ENCODE results near the gene TMEM132D. TPM values are rescaled to one million over a fixed set of nuclear protein-coding genes. Genes with fewer than 3 reads are reported as not detected.

Gene TMEM132D
- total and polyA plus RNA-seq, 4 donors = 0.01 to 0.14 (median 0.08) TPM

- TF ChIP-seq REST (IDR thresholded peaks at IDR 0.05) (no peak), GABPA (IDR thresholded peaks at IDR 0.05 in 1 of 2, conservative IDR thresholded peaks at IDR 0.05 in 1 of 2) (no peak), FOXA2 (IDR thresholded peaks at IDR 0.05) (no peak), HNF4G (IDR thresholded peaks at IDR 0.05) (no peak), HNF4A (conservative IDR thresholded peaks at IDR 0.05) (no peak), RAD21 (IDR thresholded peaks at IDR 0.05) (no peak)
Observed at GRCh38 chr12:129063600-129063999, 840.2 kb downstream of the TMEM132D start (continued).

- 84% methylated on average over 11 of the region's 11 CpGs for WGBS
- TF ChIP-seq, protein P1, sequence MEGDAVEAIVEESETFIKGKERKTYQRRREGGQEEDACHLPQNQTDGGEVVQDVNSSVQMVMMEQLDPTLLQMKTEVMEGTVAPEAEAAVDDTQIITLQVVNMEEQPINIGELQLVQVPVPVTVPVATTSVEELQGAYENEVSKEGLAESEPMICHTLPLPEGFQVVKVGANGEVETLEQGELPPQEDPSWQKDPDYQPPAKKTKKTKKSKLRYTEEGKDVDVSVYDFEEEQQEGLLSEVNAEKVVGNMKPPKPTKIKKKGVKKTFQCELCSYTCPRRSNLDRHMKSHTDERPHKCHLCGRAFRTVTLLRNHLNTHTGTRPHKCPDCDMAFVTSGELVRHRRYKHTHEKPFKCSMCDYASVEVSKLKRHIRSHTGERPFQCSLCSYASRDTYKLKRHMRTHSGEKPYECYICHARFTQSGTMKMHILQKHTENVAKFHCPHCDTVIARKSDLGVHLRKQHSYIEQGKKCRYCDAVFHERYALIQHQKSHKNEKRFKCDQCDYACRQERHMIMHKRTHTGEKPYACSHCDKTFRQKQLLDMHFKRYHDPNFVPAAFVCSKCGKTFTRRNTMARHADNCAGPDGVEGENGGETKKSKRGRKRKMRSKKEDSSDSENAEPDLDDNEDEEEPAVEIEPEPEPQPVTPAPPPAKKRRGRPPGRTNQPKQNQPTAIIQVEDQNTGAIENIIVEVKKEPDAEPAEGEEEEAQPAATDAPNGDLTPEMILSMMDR (IDR thresholded peaks at IDR 0.05; ENCODE audit: low read depth, low read length, missing input control) = no peak
- TF ChIP-seq JUND (IDR thresholded peaks at IDR 0.05) (no peak), RXRA (IDR thresholded peaks at IDR 0.05) (no peak), EGR1 (IDR thresholded peaks at IDR 0.05; ENCODE audit: low read depth in 2 of 2) (no peak), HNF4A (conservative IDR thresholded peaks at IDR 0.05) (no peak), GABPA (IDR thresholded peaks at IDR 0.05 in 1 of 2, conservative IDR thresholded peaks at IDR 0.05 in 1 of 2) (no peak), RAD21 (IDR thresholded peaks at IDR 0.05) (no peak), FOXA1 (IDR thresholded peaks at IDR 0.05) (no peak), REST (IDR thresholded peaks at IDR 0.05) (no peak), SP1 (IDR thresholded peaks at IDR 0.05) (no peak), YY1 (IDR thresholded peaks at IDR 0.05) (no peak)
- TF ChIP-seq, protein P2, sequence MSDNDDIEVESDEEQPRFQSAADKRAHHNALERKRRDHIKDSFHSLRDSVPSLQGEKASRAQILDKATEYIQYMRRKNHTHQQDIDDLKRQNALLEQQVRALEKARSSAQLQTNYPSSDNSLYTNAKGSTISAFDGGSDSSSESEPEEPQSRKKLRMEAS (IDR thresholded peaks at IDR 0.05) = no peak
- TF ChIP-seq, protein P3, sequence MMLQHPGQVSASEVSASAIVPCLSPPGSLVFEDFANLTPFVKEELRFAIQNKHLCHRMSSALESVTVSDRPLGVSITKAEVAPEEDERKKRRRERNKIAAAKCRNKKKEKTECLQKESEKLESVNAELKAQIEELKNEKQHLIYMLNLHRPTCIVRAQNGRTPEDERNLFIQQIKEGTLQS (IDR thresholded peaks at IDR 0.05) = no peak
- TF ChIP-seq, protein P4, sequence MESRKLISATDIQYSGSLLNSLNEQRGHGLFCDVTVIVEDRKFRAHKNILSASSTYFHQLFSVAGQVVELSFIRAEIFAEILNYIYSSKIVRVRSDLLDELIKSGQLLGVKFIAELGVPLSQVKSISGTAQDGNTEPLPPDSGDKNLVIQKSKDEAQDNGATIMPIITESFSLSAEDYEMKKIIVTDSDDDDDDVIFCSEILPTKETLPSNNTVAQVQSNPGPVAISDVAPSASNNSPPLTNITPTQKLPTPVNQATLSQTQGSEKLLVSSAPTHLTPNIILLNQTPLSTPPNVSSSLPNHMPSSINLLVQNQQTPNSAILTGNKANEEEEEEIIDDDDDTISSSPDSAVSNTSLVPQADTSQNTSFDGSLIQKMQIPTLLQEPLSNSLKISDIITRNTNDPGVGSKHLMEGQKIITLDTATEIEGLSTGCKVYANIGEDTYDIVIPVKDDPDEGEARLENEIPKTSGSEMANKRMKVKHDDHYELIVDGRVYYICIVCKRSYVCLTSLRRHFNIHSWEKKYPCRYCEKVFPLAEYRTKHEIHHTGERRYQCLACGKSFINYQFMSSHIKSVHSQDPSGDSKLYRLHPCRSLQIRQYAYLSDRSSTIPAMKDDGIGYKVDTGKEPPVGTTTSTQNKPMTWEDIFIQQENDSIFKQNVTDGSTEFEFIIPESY (IDR thresholded peaks at IDR 0.05) = no peak
- Histone ChIP-seq H3K27me3 (ENCODE audit: control insufficient read depth in 4 of 4, insufficient read depth in 4 of 4, low read length in 3 of 4) (no peaks in the 10 kb centered on the region), H3K4me3 (ENCODE audit: low read depth in 1 of 3, low read length in 3 of 3) (no peak overlapping the region), H3K36me3 (ENCODE audit: control insufficient read depth in 4 of 4, insufficient read depth in 3 of 4, low read depth in 1 of 4, low read length in 3 of 4) (no peaks in the 10 kb centered on the region), H3K9me3 (ENCODE audit: control insufficient read depth in 4 of 4, low read length in 3 of 4) (no peaks in the 10 kb centered on the region), H3K4me1 (ENCODE audit: control insufficient read depth in 4 of 4, insufficient read depth in 4 of 4, low read length in 3 of 4) (no peaks in the 10 kb centered on the region), H3K27ac (ENCODE audit: low read depth in 1 of 2, low read length in 2 of 2) (no peak overlapping the region), H3K9ac (ENCODE audit: low read depth in 1 of 2, low read length in 2 of 2) (no peak overlapping the region)
- no peak for DNase-seq (ENCODE audit: low spot score)
Observed at GRCh38 chr12:129053232-129053631, 850.6 kb downstream of the TMEM132D start.

Data from liver (tissue), 9 donors.